Measurements from ENCODE around the gene PTPN21. TPM values are rescaled to one million over a fixed set of nuclear protein-coding genes. Genes with fewer than 3 reads are reported as not detected.

Gene PTPN21
- polyA plus RNA-seq, 2 of the 4 experiments (the other 2 are of a cell fraction), result 6.5 to 8.3 TPM

GRCh38 chr14:88572117-88572516 lies 17.3 kb upstream of the PTPN21 start:
- Histone ChIP-seq H3K27ac (no peak overlapping the region), H3K4me1 (no peaks in the 10 kb centered on the region), H3K4me2 (no peak overlapping the region), H3K9me3 (no peaks in the 10 kb centered on the region), H3K4me3 (no peak overlapping the region)
- ChIA-PET POLR2A (no interaction called here), CTCF (interaction anchor here (1.6 kb wide), 1 partner anchor 22 kb away, joined by 4 read pairs; no protein-coding TSS in a partner anchor)
- 95% methylated on average over 4 of the region's 4 CpGs for WGBS (ENCODE audit: missing lambda C conversion rate)
- FAIRE-seq (no peak), ATAC-seq (no peak), DNase-seq (ENCODE audit: low read depth in 1 of 2, low spot score in 1 of 2) (no peak)
- TF ChIP-seq ZSCAN20 (CRISPR knock-in tag; IDR thresholded peaks at IDR 0.05) (no peak), MAFK (IDR thresholded peaks at IDR 0.05; ENCODE audit: partially characterized antibody) (peak; percentile 75)

GRCh38 chr14:88568196-88568595 lies 13.4 kb upstream of the PTPN21 start:
- POLR2A ChIA-PET, result no interaction called here
- no peak for DNase-seq (ENCODE audit: low read depth in 1 of 2, low spot score in 1 of 2)
- WGBS (ENCODE audit: missing lambda C conversion rate), result 83% methylated on average over 3 of the region's 3 CpGs

GRCh38 chr14:88565427-88565826 lies 10.6 kb upstream of the PTPN21 start:
- peaks cover 20% of the 10 kb centered on the region for H3K4me1 ChIP-seq
- POLR2A ChIA-PET, result no interaction called here
- H3K27ac ChIP-seq, result no peak overlapping the region
- WGBS (ENCODE audit: missing lambda C conversion rate), result 85% methylated on average over 5 of the region's 5 CpGs
- FAIRE-seq, result no peak
- ATAC-seq, result no peak
- CTCF ChIA-PET, result no interaction called here
- H3K9me3 ChIP-seq, result no peaks in the 10 kb centered on the region
- TF ChIP-seq BCL3 (IDR thresholded peaks at IDR 0.05), result no peak
- TF ChIP-seq E2F6 (IDR thresholded peaks at IDR 0.05; ENCODE audit: borderline replicate concordance, low read depth), result no peak
- no peak for TF ChIP-seq HOXB5 (CRISPR knock-in tag; IDR thresholded peaks at IDR 0.05)
- no peak for TF ChIP-seq GATA3 (IDR thresholded peaks at IDR 0.05; ENCODE audit: borderline replicate concordance)
- TF ChIP-seq CBX8 (IDR thresholded peaks at IDR 0.05), result no peak
- no peak for TF ChIP-seq CHD4 (IDR thresholded peaks at IDR 0.05; ENCODE audit: borderline replicate concordance)
- TF ChIP-seq CTCF (IDR thresholded peaks at IDR 0.05), result no peak
- TF ChIP-seq SMC3 (IDR thresholded peaks at IDR 0.05), result no peak
- TF ChIP-seq USF2 (IDR thresholded peaks at IDR 0.05), result no peak
- no peak overlapping the region for H3K4me2 ChIP-seq
- H3K4me3 ChIP-seq, result no peak overlapping the region
- no peak for DNase-seq (ENCODE audit: low read depth in 1 of 2, low spot score in 1 of 2)

More at GRCh38 chr14:88568196-88568595, 13.4 kb upstream of the PTPN21 start:
- FAIRE-seq, result no peak
- Histone ChIP-seq H3K27ac (no peak overlapping the region), H3K4me1 (peaks cover 14% of the 10 kb centered on the region), H3K9me3 (no peaks in the 10 kb centered on the region), H3K4me2 (no peak overlapping the region), H3K4me3 (no peak overlapping the region)
- TF ChIP-seq USF2 (IDR thresholded peaks at IDR 0.05) (no peak), NFE2L2 (conservative IDR thresholded peaks at IDR 0.05; ENCODE audit: low read length) (no peak), HOXB13 (CRISPR knock-in tag; IDR thresholded peaks at IDR 0.05; ENCODE audit: low read depth) (no peak), JUNB (IDR thresholded peaks at IDR 0.05) (no peak), REST (IDR thresholded peaks at IDR 0.05) (no peak), NR3C1 (IDR thresholded peaks at IDR 0.05) (no peak), MAX (IDR thresholded peaks at IDR 0.05) (no peak), FOXS1 (CRISPR knock-in tag; IDR thresholded peaks at IDR 0.05) (no peak), ZSCAN20 (CRISPR knock-in tag; IDR thresholded peaks at IDR 0.05) (no peak), ESRRA (IDR thresholded peaks at IDR 0.05; ENCODE audit: borderline replicate concordance, low read length) (no peak), HDAC2 (IDR thresholded peaks at IDR 0.05) (no peak)
- CTCF ChIA-PET, result no interaction called here
- ATAC-seq, result no peak
